ENCODE results near the gene SH3RF3.

Gene SH3RF3

GRCh38 chr2:109128616-109129355 is at the start of gene SH3RF3:
SH3RF3 (plus strand) TSS chr2:109129205.
- in situ Hi-C loops (cut with HindIII; ENCODE audit: low sequenced_read_pairs): loop anchor here (25.0 kb wide), 1 partner anchor 259 kb away; no protein-coding TSS in a partner anchor

- in situ Hi-C loops (cut with HindIII; ENCODE audit: low sequenced_read_pairs): no loop called here
These were observed 49.4 kb upstream of the SH3RF3 start for GRCh38 chr2:109079590-109079989.

- in situ Hi-C loops (cut with HindIII; ENCODE audit: low sequenced_read_pairs): no loop called here
These were observed 48.9 kb upstream of the SH3RF3 start for GRCh38 chr2:109080109-109080508.

GRCh38 chr2:109080757-109081156 is 48.2 kb upstream of the SH3RF3 start:
- in situ Hi-C loops (cut with HindIII; ENCODE audit: low sequenced_read_pairs): no loop called here

GRCh38 chr2:109081374-109081773 is 47.6 kb upstream of the SH3RF3 start:
- in situ Hi-C loops (cut with HindIII; ENCODE audit: low sequenced_read_pairs): no loop called here

GRCh38 chr2:109083771-109084170 is 45.2 kb upstream of the SH3RF3 start:
- in situ Hi-C loops (cut with HindIII; ENCODE audit: low sequenced_read_pairs): no loop called here

GRCh38 chr2:109084341-109084740 is 44.7 kb upstream of the SH3RF3 start:
- in situ Hi-C loops (cut with HindIII; ENCODE audit: low sequenced_read_pairs): no loop called here

- in situ Hi-C loops (cut with HindIII; ENCODE audit: low sequenced_read_pairs): no loop called here
These were observed 42.9 kb upstream of the SH3RF3 start for GRCh38 chr2:109085912-109086742.

GRCh38 chr2:109086743-109087020 is 42.3 kb upstream of the SH3RF3 start:
- in situ Hi-C loops (cut with HindIII; ENCODE audit: low sequenced_read_pairs): no loop called here

- in situ Hi-C loops (cut with HindIII; ENCODE audit: low sequenced_read_pairs): no loop called here
These were observed 41.8 kb upstream of the SH3RF3 start for GRCh38 chr2:109087055-109087663.

- in situ Hi-C loops (cut with HindIII; ENCODE audit: low sequenced_read_pairs): no loop called here
These were observed 39.3 kb upstream of the SH3RF3 start for GRCh38 chr2:109089602-109090300.

- in situ Hi-C loops (cut with HindIII; ENCODE audit: low sequenced_read_pairs): no loop called here
These were observed 37.5 kb upstream of the SH3RF3 start for GRCh38 chr2:109091526-109091925.

GRCh38 chr2:109094144-109094543 is 34.9 kb upstream of the SH3RF3 start:
- in situ Hi-C loops (cut with HindIII; ENCODE audit: low sequenced_read_pairs): no loop called here

- in situ Hi-C loops (cut with HindIII; ENCODE audit: low sequenced_read_pairs): no loop called here
These were observed 30.6 kb upstream of the SH3RF3 start for GRCh38 chr2:109098251-109098920.

GRCh38 chr2:109098921-109099273 is 30.1 kb upstream of the SH3RF3 start:
- in situ Hi-C loops (cut with HindIII; ENCODE audit: low sequenced_read_pairs): no loop called here

GRCh38 chr2:109102588-109103233 is 26.3 kb upstream of the SH3RF3 start:
- in situ Hi-C loops (cut with HindIII; ENCODE audit: low sequenced_read_pairs): no loop called here

- in situ Hi-C loops (cut with HindIII; ENCODE audit: low sequenced_read_pairs): no loop called here
These were observed 23.9 kb upstream of the SH3RF3 start for GRCh38 chr2:109105113-109105512.

GRCh38 chr2:109108740-109109139 is 20.3 kb upstream of the SH3RF3 start:
- in situ Hi-C loops (cut with HindIII; ENCODE audit: low sequenced_read_pairs): no loop called here

- in situ Hi-C loops (cut with HindIII; ENCODE audit: low sequenced_read_pairs): no loop called here
These were observed 19.7 kb upstream of the SH3RF3 start for GRCh38 chr2:109109342-109109741.

GRCh38 chr2:109110170-109110569 is 18.8 kb upstream of the SH3RF3 start:
- in situ Hi-C loops (cut with HindIII; ENCODE audit: low sequenced_read_pairs): no loop called here

Data from DLD1 (cell line).